HEK293 (cell line): ENCODE data around the gene CPNE9.

Source experiments
- EGR2 ChIP-seq: fragments of 450-650 bp; formaldehyde crosslinking; IDR thresholded peaks from 2 replicates; pipeline ENCODE4 v1.5.1; 2016; ENCODE audit warnings: low read depth, missing biosample characterization, missing genetic modification characterization
- GLIS1 ChIP-seq: fragments of 450-650 bp; formaldehyde crosslinking; IDR thresholded peaks from 2 replicates; pipeline ENCODE4 v1.5.1; 2016; ENCODE audit warnings: missing biosample characterization, missing genetic modification characterization
- GLIS2 ChIP-seq: fragments of 450-650 bp; formaldehyde crosslinking; IDR thresholded peaks from 2 replicates; pipeline ENCODE4 v1.5.1; 2016; ENCODE audit warnings: missing biosample characterization, missing genetic modification characterization
- KLF1 ChIP-seq: fragments of 450-650 bp; formaldehyde crosslinking; IDR thresholded peaks from 2 replicates; pipeline ENCODE4 v1.5.1; 2016; ENCODE audit warnings: missing biosample characterization, missing genetic modification characterization
- KLF10 ChIP-seq: fragments of 450-650 bp; IDR thresholded peaks from 2 replicates; pipeline ENCODE4 v1.5.1; 2018; ENCODE audit warnings: missing biosample characterization, mild to moderate bottlenecking, missing genetic modification characterization
- REST ChIP-seq: fragments of 450-650 bp; formaldehyde crosslinking; IDR thresholded peaks from 2 replicates; pipeline ENCODE4 v1.5.1; 2016; ENCODE audit warnings: missing biosample characterization, missing genetic modification characterization
- SP3 ChIP-seq: fragments of 450-650 bp; formaldehyde crosslinking; IDR thresholded peaks from 2 replicates; pipeline ENCODE4 v1.5.1; 2016; ENCODE audit warnings: missing biosample characterization, missing genetic modification characterization
- ZBTB10 ChIP-seq: fragments of 450-650 bp; formaldehyde crosslinking; IDR thresholded peaks from 2 replicates; pipeline ENCODE4 v1.5.1; 2016; ENCODE audit warnings: missing biosample characterization, missing genetic modification characterization
- ZBTB11 ChIP-seq: fragments of 450-650 bp; formaldehyde crosslinking; conservative IDR thresholded peaks from 2 replicates; pipeline ENCODE4 v1.5.1; 2016; ENCODE audit warnings: low read depth, missing biosample characterization, missing genetic modification characterization
- ZBTB20 ChIP-seq: fragments of 450-650 bp; formaldehyde crosslinking; IDR thresholded peaks from 2 replicates; pipeline ENCODE4 v1.5.1; 2016; ENCODE audit warnings: missing biosample characterization, missing genetic modification characterization
- ZBTB6 ChIP-seq: fragments of 450-650 bp; formaldehyde crosslinking; IDR thresholded peaks from 2 replicates; pipeline ENCODE4 v1.5.1; 2017; ENCODE audit warnings: missing biosample characterization, missing genetic modification characterization
- ZFHX2 ChIP-seq: fragments of 450-650 bp; formaldehyde crosslinking; conservative IDR thresholded peaks from 2 replicates; pipeline ENCODE4 v1.5.1; 2016; ENCODE audit warnings: missing biosample characterization, missing genetic modification characterization
- ZFP69B ChIP-seq: fragments of 450-650 bp; formaldehyde crosslinking; IDR thresholded peaks from 2 replicates; pipeline ENCODE4 v1.5.1; 2016; ENCODE audit warnings: missing biosample characterization, missing genetic modification characterization
- ZNF335 ChIP-seq: fragments of 450-650 bp; formaldehyde crosslinking; conservative IDR thresholded peaks from 2 replicates; pipeline ENCODE4 v1.5.1; 2016; ENCODE audit warnings: missing biosample characterization, missing genetic modification characterization
- ZNF394 ChIP-seq: fragments of 450-650 bp; formaldehyde crosslinking; IDR thresholded peaks from 2 replicates; pipeline ENCODE4 v1.5.1; 2016; ENCODE audit warnings: missing biosample characterization, missing genetic modification characterization, mild to moderate bottlenecking, moderate library complexity, borderline replicate concordance
- ZNF404 ChIP-seq: fragments of 450-650 bp; formaldehyde crosslinking; IDR thresholded peaks from 2 replicates; pipeline ENCODE4 v1.5.1; 2017; ENCODE audit warnings: missing biosample characterization, missing genetic modification characterization
- ZNF423 ChIP-seq: fragments of 450-650 bp; formaldehyde crosslinking; IDR thresholded peaks from 2 replicates; pipeline ENCODE4 v1.5.1; 2016; ENCODE audit warnings: missing biosample characterization, missing genetic modification characterization
- ZNF555 ChIP-seq: fragments of 450-650 bp; formaldehyde crosslinking; conservative IDR thresholded peaks from 2 replicates; pipeline ENCODE4 v1.5.1; 2017; ENCODE audit warnings: missing biosample characterization, mild to moderate bottlenecking, missing genetic modification characterization, inconsistent platforms
- ZNF629 ChIP-seq: fragments of 450-650 bp; formaldehyde crosslinking; IDR thresholded peaks from 2 replicates; pipeline ENCODE4 v1.5.1; 2017; ENCODE audit warnings: missing biosample characterization, missing genetic modification characterization
- ZNF777 ChIP-seq: fragments of 450-650 bp; formaldehyde crosslinking; IDR thresholded peaks from 2 replicates; pipeline ENCODE4 v1.5.1; 2017; ENCODE audit warnings: missing biosample characterization, missing genetic modification characterization, borderline replicate concordance
- ZSCAN30 ChIP-seq: fragments of 450-650 bp; IDR thresholded peaks from 2 replicates; pipeline ENCODE4 v1.5.1; 2018; ENCODE audit warnings: missing biosample characterization, mild to moderate bottlenecking, missing genetic modification characterization, moderate library complexity
- TF ChIP-seq, protein P1 (sequence below): fragments of 450-650 bp; formaldehyde crosslinking; IDR thresholded peaks from 2 replicates; pipeline ENCODE4; 2016; ENCODE audit warnings: missing biosample characterization, missing genetic modification characterization
- TF ChIP-seq, protein P2 (sequence below): fragments of 450-650 bp; formaldehyde crosslinking; IDR thresholded peaks from 2 replicates; pipeline ENCODE4 v1.5.1; 2017; ENCODE audit warnings: missing biosample characterization, missing genetic modification characterization

CPNE9 gene

GRCh38 chr3:9704347-9705322 lies 1.0 kb downstream of the CPNE9 start (continued):
- TF ChIP-seq ZBTB6 (tag by site-specific recombination) = no peak
- peak; percentile 58 for TF ChIP-seq EGR2 (tag by site-specific recombination)
- TF ChIP-seq ZFHX2 (tag by site-specific recombination) = peak; percentile 58
- peak; percentile 64 for TF ChIP-seq GLIS1 (tag by site-specific recombination)
- TF ChIP-seq REST (tag by site-specific recombination) = peak; percentile 100
- peak; percentile 81 for TF ChIP-seq KLF1
- peak; percentile 92 for TF ChIP-seq GLIS2 (tag by site-specific recombination)
- TF ChIP-seq SP3 = peak; percentile 77
- peak; percentile 53; the same call in 1 of the 2 replicates for TF ChIP-seq KLF10 (tag by site-specific recombination)
- TF ChIP-seq, protein P1, sequence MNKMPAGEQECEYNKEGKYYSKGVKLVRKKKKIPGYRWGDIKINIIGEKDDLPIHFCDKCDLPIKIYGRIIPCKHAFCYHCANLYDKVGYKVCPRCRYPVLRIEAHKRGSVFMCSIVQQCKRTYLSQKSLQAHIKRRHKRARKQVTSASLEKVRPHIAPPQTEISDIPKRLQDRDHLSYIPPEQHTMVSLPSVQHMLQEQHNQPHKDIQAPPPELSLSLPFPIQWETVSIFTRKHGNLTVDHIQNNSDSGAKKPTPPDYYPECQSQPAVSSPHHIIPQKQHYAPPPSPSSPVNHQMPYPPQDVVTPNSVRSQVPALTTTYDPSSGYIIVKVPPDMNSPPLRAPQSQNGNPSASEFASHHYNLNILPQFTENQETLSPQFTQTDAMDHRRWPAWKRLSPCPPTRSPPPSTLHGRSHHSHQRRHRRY (tag by site-specific recombination) = no peak
- TF ChIP-seq ZBTB10 (tag by site-specific recombination) = peak; percentile 46; the same call in 1 of the 2 replicates
- TF ChIP-seq ZSCAN30 = peak; percentile 70
- TF ChIP-seq ZNF335 = peak; percentile 41
- no peak for TF ChIP-seq ZNF404 (tag by site-specific recombination)
- peak; percentile 60 for TF ChIP-seq ZBTB11 (tag by site-specific recombination)
- TF ChIP-seq ZNF777 (tag by site-specific recombination) = 0 out of 2 replicates have a peak, but pooled peaks have one; percentile 6
- TF ChIP-seq ZNF394 (tag by site-specific recombination) = peak; percentile 19; the same call in 1 of the 2 replicates
- 0 out of 2 replicates have a peak, but pooled peaks have one; percentile 28 for TF ChIP-seq ZNF629 (tag by site-specific recombination)
- TF ChIP-seq, protein P2, sequence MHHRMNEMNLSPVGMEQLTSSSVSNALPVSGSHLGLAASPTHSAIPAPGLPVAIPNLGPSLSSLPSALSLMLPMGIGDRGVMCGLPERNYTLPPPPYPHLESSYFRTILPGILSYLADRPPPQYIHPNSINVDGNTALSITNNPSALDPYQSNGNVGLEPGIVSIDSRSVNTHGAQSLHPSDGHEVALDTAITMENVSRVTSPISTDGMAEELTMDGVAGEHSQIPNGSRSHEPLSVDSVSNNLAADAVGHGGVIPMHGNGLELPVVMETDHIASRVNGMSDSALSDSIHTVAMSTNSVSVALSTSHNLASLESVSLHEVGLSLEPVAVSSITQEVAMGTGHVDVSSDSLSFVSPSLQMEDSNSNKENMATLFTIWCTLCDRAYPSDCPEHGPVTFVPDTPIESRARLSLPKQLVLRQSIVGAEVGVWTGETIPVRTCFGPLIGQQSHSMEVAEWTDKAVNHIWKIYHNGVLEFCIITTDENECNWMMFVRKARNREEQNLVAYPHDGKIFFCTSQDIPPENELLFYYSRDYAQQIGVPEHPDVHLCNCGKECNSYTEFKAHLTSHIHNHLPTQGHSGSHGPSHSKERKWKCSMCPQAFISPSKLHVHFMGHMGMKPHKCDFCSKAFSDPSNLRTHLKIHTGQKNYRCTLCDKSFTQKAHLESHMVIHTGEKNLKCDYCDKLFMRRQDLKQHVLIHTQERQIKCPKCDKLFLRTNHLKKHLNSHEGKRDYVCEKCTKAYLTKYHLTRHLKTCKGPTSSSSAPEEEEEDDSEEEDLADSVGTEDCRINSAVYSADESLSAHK (tag by site-specific recombination) = no peak
- TF ChIP-seq ZNF423 = 0 out of 2 replicates have a peak, but pooled peaks have one; percentile 34
- TF ChIP-seq ZNF555 (tag by site-specific recombination) = no peak
- peak; percentile 63; the same call in 1 of the 2 replicates for TF ChIP-seq ZFP69B (tag by site-specific recombination)
- TF ChIP-seq ZBTB20 (tag by site-specific recombination) = peak; percentile 46; the same call in 1 of the 2 replicates
